Kidney (tissue), 14 donors: Measurements from ENCODE around the gene PPL. TPM values are rescaled to one million over a fixed set of nuclear protein-coding genes. Genes with fewer than 3 reads are reported as not detected.

Experiments used
- DNase-seq, 5 donors: peaks; one replicate each; pipeline ENCODE4 v3.0.0-alpha.2; 2013 to 2020
- FAIRE-seq: peaks from 2 replicates; lab custom pipeline; 2012; peaks lifted over from hg19 to GRCh38; lab: Jason Lieb, UNC
- H3K27ac ChIP-seq, 2 donors: one replicate each; pipeline ENCODE4 v1.7.0; 2013; ENCODE audit warnings: low read depth in 2 of 2, low read length in 2 of 2, inconsistent platforms in 1 of 2
- H3K27me3 ChIP-seq: one replicate; pipeline ENCODE4 v1.7.1; 2013; ENCODE audit warnings: low read length, inconsistent platforms; ENCODE audit not compliant: control insufficient read depth, insufficient read depth
- H3K36me3 ChIP-seq, 3 donors: one replicate each; pipeline versions ENCODE4 v1.7.0 to v1.7.1; 2013; ENCODE audit warnings: low read length in 3 of 3, control low read depth in 1 of 3, inconsistent platforms in 1 of 3; ENCODE audit not compliant: insufficient read depth in 3 of 3, control insufficient read depth in 2 of 3
- H3K4me1 ChIP-seq, 3 donors: one replicate each; pipeline versions ENCODE4 v1.7.0 to v1.7.1; 2013; ENCODE audit warnings: low read length in 3 of 3, inconsistent platforms in 1 of 3, low read depth in 1 of 3; ENCODE audit not compliant: control insufficient read depth in 2 of 3, insufficient read depth in 2 of 3
- H3K4me3 ChIP-seq, 3 donors: one replicate each; pipeline versions ENCODE4 v1.7.0 to v1.8.1; 2013; ENCODE audit warnings: low read length in 3 of 3, control low read depth in 1 of 3, inconsistent platforms in 1 of 3
- H3K9ac ChIP-seq, 3 donors: one replicate each; pipeline versions ENCODE4 v1.7.0 to v1.7.1; 2013; ENCODE audit warnings: low read length in 3 of 3, control low read depth in 1 of 3, inconsistent platforms in 1 of 3
- H3K9me3 ChIP-seq, 3 donors: one replicate each; pipeline versions ENCODE4 v1.7.0 to v1.7.1; 2013; ENCODE audit warnings: low read length in 3 of 3, control low read depth in 1 of 3, inconsistent platforms in 1 of 3; ENCODE audit not compliant: control insufficient read depth in 2 of 3, insufficient read depth in 1 of 3
- intact Hi-C: fragments of 100-400 bp; cut with DNase I; formaldehyde crosslinking; loops from one replicate; pipeline ENCODE4 v1.11.1; 2022
- polyA plus RNA-seq: library from polyadenylated mRNA; stranded (reverse); fragments of 350-450 nt; fragmentation: Illumina TruSeq; extraction: RNeasy Lipid Tissue Mini Kit (QIAGEN cat#74804); gene quantifications from one replicate; pipeline ENCODE4 v1.2.3, GENCODE V29; 2014; ENCODE audit warnings: low read depth, low replicate concordance; ENCODE audit not compliant: insufficient read depth
- total RNA-seq: library from RNA; stranded (reverse); fragmentation: NEBNext Ultra II Directional; extraction: Animal tissue kit (Norgen Biotek cat#: 25700); gene quantifications from one replicate; pipeline ENCODE4 v1.2.1, GENCODE V29; 2021
- TF ChIP-seq, protein P1 (sequence below): IDR thresholded peaks from 3 replicates; pipeline ENCODE4 v1.5.1; 2012; ENCODE audit warnings: mild to moderate bottlenecking, moderate library complexity, borderline replicate concordance; ENCODE audit not compliant: insufficient read depth; ENCODE audit errors: extremely low read depth
- donor health status: control.
- donor health status: control.
- donor health status: control.
- donor health status: control.
- donor health status: control.
- donor health status: DM: yes; HTN: yes; CAD: no.
- donor health status: Normal renal cell carcinoma (clear cell type).

The PPL gene
- total and polyA plus RNA-seq, 2 donors from 2014 or later: 7.7 to 78.4 TPM

DNA sequence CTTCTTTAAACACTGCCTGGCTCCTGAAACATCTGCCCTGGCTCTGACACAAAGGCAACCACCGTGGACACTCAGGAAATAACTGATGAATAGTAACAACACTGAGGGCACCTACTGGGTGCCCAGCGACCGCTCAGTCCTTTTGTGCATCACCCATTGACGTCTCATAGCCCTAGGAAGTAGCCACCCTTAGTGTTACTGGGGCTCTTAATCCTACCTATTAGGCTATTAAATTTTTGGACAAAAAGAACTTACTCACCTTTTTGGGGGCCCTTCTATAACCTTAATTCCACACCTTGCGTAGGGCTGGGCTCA is 11.7 kb downstream of the PPL start:
- Histone ChIP-seq H3K4me1 (peaks cover 0 to 9% (median 4%) of the 10 kb centered on the region in 3 donors), H3K9me3 (peaks cover 0 to 9% (median 0%) of the 10 kb centered on the region in 3 donors), H3K36me3 (no peaks in the 10 kb centered on the region), H3K27me3 (no peaks in the 10 kb centered on the region), H3K4me3 (no peak overlapping the region), H3K9ac (no peak overlapping the region), H3K27ac (no peak overlapping the region)
- FAIRE-seq (no peak), DNase-seq (no peak)
- intact Hi-C loops: no loop called here
- TF ChIP-seq, protein P1, sequence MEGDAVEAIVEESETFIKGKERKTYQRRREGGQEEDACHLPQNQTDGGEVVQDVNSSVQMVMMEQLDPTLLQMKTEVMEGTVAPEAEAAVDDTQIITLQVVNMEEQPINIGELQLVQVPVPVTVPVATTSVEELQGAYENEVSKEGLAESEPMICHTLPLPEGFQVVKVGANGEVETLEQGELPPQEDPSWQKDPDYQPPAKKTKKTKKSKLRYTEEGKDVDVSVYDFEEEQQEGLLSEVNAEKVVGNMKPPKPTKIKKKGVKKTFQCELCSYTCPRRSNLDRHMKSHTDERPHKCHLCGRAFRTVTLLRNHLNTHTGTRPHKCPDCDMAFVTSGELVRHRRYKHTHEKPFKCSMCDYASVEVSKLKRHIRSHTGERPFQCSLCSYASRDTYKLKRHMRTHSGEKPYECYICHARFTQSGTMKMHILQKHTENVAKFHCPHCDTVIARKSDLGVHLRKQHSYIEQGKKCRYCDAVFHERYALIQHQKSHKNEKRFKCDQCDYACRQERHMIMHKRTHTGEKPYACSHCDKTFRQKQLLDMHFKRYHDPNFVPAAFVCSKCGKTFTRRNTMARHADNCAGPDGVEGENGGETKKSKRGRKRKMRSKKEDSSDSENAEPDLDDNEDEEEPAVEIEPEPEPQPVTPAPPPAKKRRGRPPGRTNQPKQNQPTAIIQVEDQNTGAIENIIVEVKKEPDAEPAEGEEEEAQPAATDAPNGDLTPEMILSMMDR: no peak

DNA sequence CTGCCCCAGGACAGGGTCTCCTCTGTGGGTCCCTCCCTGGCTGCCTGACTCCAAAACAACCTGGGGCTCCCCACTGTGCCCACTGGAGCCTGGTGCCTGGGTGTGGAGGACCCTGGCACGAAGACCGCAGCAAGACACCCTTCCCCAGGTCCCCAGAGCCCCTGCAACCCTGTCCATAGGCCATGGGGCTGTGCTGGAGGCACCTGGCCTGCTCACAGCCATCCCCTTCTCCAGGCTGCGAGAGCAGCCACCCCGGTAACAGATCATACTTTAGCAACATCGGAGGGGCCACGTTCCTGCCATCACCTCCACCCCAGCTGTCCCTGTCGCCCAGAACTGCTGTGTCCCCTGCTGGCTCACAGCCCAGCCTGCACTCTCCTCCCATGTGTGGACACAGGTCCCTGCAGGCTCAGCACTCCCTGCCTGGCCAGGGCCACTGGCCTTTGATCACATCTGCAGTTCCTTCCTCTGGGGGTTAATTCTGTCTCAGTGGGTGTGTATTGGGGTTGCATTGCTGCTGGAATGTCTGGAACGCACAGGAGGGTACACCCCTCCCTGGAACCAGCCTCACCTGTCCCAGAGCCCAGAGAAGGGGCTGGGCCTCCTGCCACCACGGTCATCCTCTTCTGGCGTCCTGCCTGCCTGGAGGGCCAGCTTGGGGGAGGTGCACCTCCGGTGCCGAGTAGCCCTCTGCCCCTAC is 12.2 kb downstream of the PPL start:
- no peak overlapping the region for H3K9ac ChIP-seq
- H3K27me3 ChIP-seq: no peaks in the 10 kb centered on the region
- TF ChIP-seq, protein P1: no peak
- no peaks in the 10 kb centered on the region for H3K36me3 ChIP-seq
- no peak overlapping the region for H3K4me3 ChIP-seq
- peaks cover 0 to 9% (median 4%) of the 10 kb centered on the region in 3 donors for H3K4me1 ChIP-seq
- H3K27ac ChIP-seq: peak overlapping the region in 1 of 2 donors; percentile 10
- H3K9me3 ChIP-seq: peaks cover 0 to 9% (median 0%) of the 10 kb centered on the region in 3 donors
- intact Hi-C loops: no loop called here
- FAIRE-seq (no peak), DNase-seq (peak; percentile 48 to 84 (median 54))

DNA sequence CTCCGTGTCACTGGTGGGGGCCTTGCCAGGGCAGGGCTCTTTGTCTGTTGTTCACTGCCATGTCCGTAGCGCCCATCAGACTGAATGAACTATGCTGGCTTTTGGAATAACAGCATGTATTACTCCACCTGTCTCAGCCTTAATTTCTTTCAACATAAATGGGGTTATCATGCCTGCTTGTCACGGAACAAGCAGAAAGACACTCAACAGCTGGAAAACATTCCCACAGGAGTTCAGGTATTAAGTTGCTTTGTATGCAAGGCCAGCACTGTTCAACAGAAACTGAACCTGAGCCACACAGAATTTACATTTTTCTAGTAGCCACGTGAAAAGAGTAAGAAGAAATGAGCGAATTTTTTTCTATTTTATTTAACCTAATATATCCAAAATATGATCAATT is 13.1 kb downstream of the PPL start:
- Histone ChIP-seq H3K4me1 (peaks cover 0 to 9% (median 4%) of the 10 kb centered on the region in 3 donors), H3K9me3 (peaks cover 0 to 9% (median 0%) of the 10 kb centered on the region in 3 donors), H3K36me3 (no peaks in the 10 kb centered on the region), H3K9ac (no peak overlapping the region), H3K27ac (no peak overlapping the region), H3K4me3 (no peak overlapping the region), H3K27me3 (no peaks in the 10 kb centered on the region)
- DNase-seq (no peak), FAIRE-seq (no peak)
- intact Hi-C loops: no loop called here
- TF ChIP-seq, protein P1: no peak
